Measurements from ENCODE around the gene SRP68.

DNA sequence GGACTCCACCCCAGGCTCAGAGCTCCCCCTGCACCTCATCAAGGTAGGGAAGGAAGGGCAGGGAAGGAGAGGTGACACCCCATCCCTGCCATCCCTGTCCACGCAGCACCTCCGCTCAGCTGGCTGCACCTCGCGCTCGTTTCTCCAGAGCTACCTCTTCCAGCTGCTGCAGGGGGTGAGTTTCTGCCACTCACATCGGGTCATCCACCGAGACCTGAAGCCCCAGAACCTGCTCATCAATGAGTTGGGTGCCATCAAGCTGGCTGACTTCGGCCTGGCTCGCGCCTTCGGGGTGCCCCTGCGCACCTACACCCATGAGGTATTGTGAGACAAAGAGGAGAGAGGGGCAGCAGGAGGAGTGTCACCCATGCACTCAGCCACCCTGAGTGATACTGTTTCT lies 70.2 kb downstream of the SRP68 start:
- TF ChIP-seq, protein P1, sequence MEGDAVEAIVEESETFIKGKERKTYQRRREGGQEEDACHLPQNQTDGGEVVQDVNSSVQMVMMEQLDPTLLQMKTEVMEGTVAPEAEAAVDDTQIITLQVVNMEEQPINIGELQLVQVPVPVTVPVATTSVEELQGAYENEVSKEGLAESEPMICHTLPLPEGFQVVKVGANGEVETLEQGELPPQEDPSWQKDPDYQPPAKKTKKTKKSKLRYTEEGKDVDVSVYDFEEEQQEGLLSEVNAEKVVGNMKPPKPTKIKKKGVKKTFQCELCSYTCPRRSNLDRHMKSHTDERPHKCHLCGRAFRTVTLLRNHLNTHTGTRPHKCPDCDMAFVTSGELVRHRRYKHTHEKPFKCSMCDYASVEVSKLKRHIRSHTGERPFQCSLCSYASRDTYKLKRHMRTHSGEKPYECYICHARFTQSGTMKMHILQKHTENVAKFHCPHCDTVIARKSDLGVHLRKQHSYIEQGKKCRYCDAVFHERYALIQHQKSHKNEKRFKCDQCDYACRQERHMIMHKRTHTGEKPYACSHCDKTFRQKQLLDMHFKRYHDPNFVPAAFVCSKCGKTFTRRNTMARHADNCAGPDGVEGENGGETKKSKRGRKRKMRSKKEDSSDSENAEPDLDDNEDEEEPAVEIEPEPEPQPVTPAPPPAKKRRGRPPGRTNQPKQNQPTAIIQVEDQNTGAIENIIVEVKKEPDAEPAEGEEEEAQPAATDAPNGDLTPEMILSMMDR (conservative IDR thresholded peaks at IDR 0.05; ENCODE audit: low read depth, low read length): no peak
- TF ChIP-seq RCOR1 (IDR thresholded peaks at IDR 0.05; ENCODE audit: insufficient replicate concordance, low read length) (no peak), POLR2A (IDR thresholded peaks at IDR 0.05; ENCODE audit: low read depth, low read length) (no peak), MAFK (IDR thresholded peaks at IDR 0.05; ENCODE audit: low read depth, low read length) (no peak), MXI1 (IDR thresholded peaks at IDR 0.05; ENCODE audit: borderline replicate concordance, low read depth, low read length) (no peak), NFE2L2 (IDR thresholded peaks at IDR 0.05; ENCODE audit: low read depth, low read length) (no peak), SMC3 (IDR thresholded peaks at IDR 0.05; ENCODE audit: low read depth, low read length) (no peak), RFX5 (IDR thresholded peaks at IDR 0.05; ENCODE audit: low read depth, low read length) (no peak), RAD21 (IDR thresholded peaks at IDR 0.05; ENCODE audit: low read length) (no peak), FOS (IDR thresholded peaks at IDR 0.05; ENCODE audit: low read depth, low read length) (no peak), BHLHE40 (IDR thresholded peaks at IDR 0.05; ENCODE audit: low read depth, low read length) (no peak), MAZ (IDR thresholded peaks at IDR 0.05; ENCODE audit: borderline replicate concordance, low read depth, low read length) (no peak), CEBPB (IDR thresholded peaks at IDR 0.05; ENCODE audit: low read depth, low read length) (no peak)
- TF ChIP-seq, protein P2, sequence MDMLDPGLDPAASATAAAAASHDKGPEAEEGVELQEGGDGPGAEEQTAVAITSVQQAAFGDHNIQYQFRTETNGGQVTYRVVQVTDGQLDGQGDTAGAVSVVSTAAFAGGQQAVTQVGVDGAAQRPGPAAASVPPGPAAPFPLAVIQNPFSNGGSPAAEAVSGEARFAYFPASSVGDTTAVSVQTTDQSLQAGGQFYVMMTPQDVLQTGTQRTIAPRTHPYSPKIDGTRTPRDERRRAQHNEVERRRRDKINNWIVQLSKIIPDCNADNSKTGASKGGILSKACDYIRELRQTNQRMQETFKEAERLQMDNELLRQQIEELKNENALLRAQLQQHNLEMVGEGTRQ (IDR thresholded peaks at IDR 0.05; ENCODE audit: low read depth, low read length): no peak

Measured in IMR-90 (cell line).